SJSA1 (cell line): Measurements from ENCODE around the gene ZMYM2. TPM values are rescaled to one million over a fixed set of nuclear protein-coding genes. Genes with fewer than 3 reads are reported as not detected.

Experiments used
- DNase-seq, 2 experiments: peaks; one replicate each; pipeline ENCODE4 v3.0.0-alpha.2; 2015 to 2020; ENCODE audit warnings: low spot score in 2 of 2, low read depth in 1 of 2
- H3K27ac ChIP-seq: fragments of 250-450 bp; sonication (Bioruptor Pico); 2 replicates; pipeline ENCODE4 v1.5.1; 2020; ENCODE audit warnings: mild to moderate bottlenecking, moderate library complexity
- H3K27me3 ChIP-seq: fragments of 250-450 bp; sonication (Bioruptor Pico); replicated peaks from 2 replicates; pipeline ENCODE4 v1.5.1; 2020; ENCODE audit warnings: mild to moderate bottlenecking, moderate library complexity
- H3K36me3 ChIP-seq: fragments of 250-450 bp; sonication (Bioruptor Pico); 2 replicates; pipeline ENCODE4 v1.5.1; 2020; ENCODE audit warnings: mild to moderate bottlenecking
- H3K4me1 ChIP-seq: fragments of 250-450 bp; sonication (Bioruptor Pico); replicated peaks from 2 replicates; pipeline ENCODE4 v1.6.1; 2021; ENCODE audit warnings: mild to moderate bottlenecking
- H3K4me3 ChIP-seq: fragments of 250-450 bp; sonication (Bioruptor Pico); 2 replicates; pipeline ENCODE4 v1.5.1; 2020; ENCODE audit warnings: mild to moderate bottlenecking
- H3K9me3 ChIP-seq: fragments of 250-450 bp; sonication (Bioruptor Pico); replicated peaks from 2 replicates; pipeline ENCODE4 v1.5.1; 2020; ENCODE audit warnings: mild to moderate bottlenecking
- total RNA-seq: library from RNA; depleted of rRNA; stranded (reverse); fragments of >200 nt; shearing (Covaris generic); gene quantifications from 2 replicates; pipeline ENCODE4 v1.2.3, GENCODE V29; 2014

The ZMYM2 gene
- total RNA-seq, 1 experiment from 2014 or later, result 30.4 TPM

GRCh38 chr13:20118268-20119140 is 160.0 kb downstream of the ZMYM2 start:
- Histone ChIP-seq H3K4me3 (peak overlapping the region; percentile 37), H3K9me3 (no peaks in the 10 kb centered on the region), H3K27me3 (no peaks in the 10 kb centered on the region), H3K4me1 (peaks cover 4% of the 10 kb centered on the region), H3K27ac (no peak overlapping the region), H3K36me3 (no peaks in the 10 kb centered on the region)
- no peak for DNase-seq

GRCh38 chr13:20119960-20120359 is 161.4 kb downstream of the ZMYM2 start:
- Histone ChIP-seq H3K27ac (no peak overlapping the region), H3K4me1 (peaks cover 4% of the 10 kb centered on the region), H3K36me3 (no peaks in the 10 kb centered on the region), H3K27me3 (no peaks in the 10 kb centered on the region), H3K4me3 (no peak overlapping the region), H3K9me3 (no peaks in the 10 kb centered on the region)
- DNase-seq, result no peak

GRCh38 chr13:20121159-20121525 is 162.6 kb downstream of the ZMYM2 start:
- DNase-seq, result no peak
- Histone ChIP-seq H3K4me1 (peaks cover 4% of the 10 kb centered on the region), H3K36me3 (no peaks in the 10 kb centered on the region), H3K27me3 (no peaks in the 10 kb centered on the region), H3K9me3 (no peaks in the 10 kb centered on the region), H3K4me3 (no peak overlapping the region), H3K27ac (no peak overlapping the region)

GRCh38 chr13:20124303-20124702 is 165.8 kb downstream of the ZMYM2 start:
- H3K4me1 ChIP-seq, result peaks cover 12% of the 10 kb centered on the region
- H3K36me3 ChIP-seq, result no peaks in the 10 kb centered on the region
- no peaks in the 10 kb centered on the region for H3K27me3 ChIP-seq
- H3K9me3 ChIP-seq, result no peaks in the 10 kb centered on the region
- no peak for DNase-seq
- no peak overlapping the region for H3K4me3 ChIP-seq
- H3K27ac ChIP-seq, result no peak overlapping the region

- no peaks in the 10 kb centered on the region; the same call in 1 of the 2 replicates for H3K9me3 ChIP-seq
- H3K27me3 ChIP-seq, result no peaks in the 10 kb centered on the region
- peaks cover 12% of the 10 kb centered on the region for H3K4me1 ChIP-seq
- H3K36me3 ChIP-seq, result no peaks in the 10 kb centered on the region
- no peak overlapping the region for H3K4me3 ChIP-seq
- no peak for DNase-seq
- H3K27ac ChIP-seq, result no peak overlapping the region
These were observed 166.7 kb downstream of the ZMYM2 start for GRCh38 chr13:20125129-20125782.

- Histone ChIP-seq H3K36me3 (no peaks in the 10 kb centered on the region), H3K9me3 (no peaks in the 10 kb centered on the region; the same call in 1 of the 2 replicates), H3K27me3 (no peaks in the 10 kb centered on the region), H3K27ac (no peak overlapping the region), H3K4me1 (peaks cover 12% of the 10 kb centered on the region), H3K4me3 (no peak overlapping the region)
- DNase-seq, result no peak
These were observed 167.2 kb downstream of the ZMYM2 start for GRCh38 chr13:20125783-20126165.

- Histone ChIP-seq H3K9me3 (no peaks in the 10 kb centered on the region; the same call in 1 of the 2 replicates), H3K4me3 (no peak overlapping the region), H3K4me1 (peaks cover 12% of the 10 kb centered on the region), H3K27ac (no peak overlapping the region), H3K27me3 (no peaks in the 10 kb centered on the region), H3K36me3 (no peaks in the 10 kb centered on the region)
- no peak for DNase-seq
These were observed 168.2 kb downstream of the ZMYM2 start for GRCh38 chr13:20126541-20127261.

- Histone ChIP-seq H3K27me3 (no peaks in the 10 kb centered on the region), H3K4me1 (peaks cover 12% of the 10 kb centered on the region), H3K27ac (0 out of 2 replicates have a peak overlapping the region, but pooled peaks have one; percentile 48), H3K36me3 (no peaks in the 10 kb centered on the region), H3K4me3 (peak overlapping the region; percentile 43), H3K9me3 (no peaks in the 10 kb centered on the region; the same call in 1 of the 2 replicates)
- DNase-seq, result no peak
These were observed 168.7 kb downstream of the ZMYM2 start for GRCh38 chr13:20127262-20127561.

- peak; percentile 49 to 54 for DNase-seq
- Histone ChIP-seq H3K9me3 (no peaks in the 10 kb centered on the region; the same call in 1 of the 2 replicates), H3K36me3 (no peaks in the 10 kb centered on the region), H3K4me1 (peaks cover 12% of the 10 kb centered on the region), H3K27ac (peak overlapping the region; percentile 48), H3K27me3 (no peaks in the 10 kb centered on the region), H3K4me3 (peak overlapping the region; percentile 43)
These were observed 169.3 kb downstream of the ZMYM2 start for GRCh38 chr13:20127562-20128458.

- Histone ChIP-seq H3K36me3 (no peaks in the 10 kb centered on the region), H3K4me1 (peaks cover 12% of the 10 kb centered on the region), H3K4me3 (peak overlapping the region; percentile 43), H3K27ac (no peak overlapping the region), H3K27me3 (no peaks in the 10 kb centered on the region), H3K9me3 (no peaks in the 10 kb centered on the region; the same call in 1 of the 2 replicates)
- no peak for DNase-seq
These were observed 170.0 kb downstream of the ZMYM2 start for GRCh38 chr13:20128459-20128931.

- H3K27me3 ChIP-seq, result no peaks in the 10 kb centered on the region
- no peak for DNase-seq
- H3K36me3 ChIP-seq, result no peaks in the 10 kb centered on the region
- H3K27ac ChIP-seq, result no peak overlapping the region
- peaks cover 12% of the 10 kb centered on the region for H3K4me1 ChIP-seq
- no peaks in the 10 kb centered on the region; the same call in 1 of the 2 replicates for H3K9me3 ChIP-seq
- H3K4me3 ChIP-seq, result no peak overlapping the region
These were observed 170.5 kb downstream of the ZMYM2 start for GRCh38 chr13:20129076-20129475.

GRCh38 chr13:20130012-20130411 is 171.5 kb downstream of the ZMYM2 start:
- peaks cover 12% of the 10 kb centered on the region for H3K4me1 ChIP-seq
- no peaks in the 10 kb centered on the region for H3K36me3 ChIP-seq
- H3K27ac ChIP-seq, result no peak overlapping the region
- H3K9me3 ChIP-seq, result no peaks in the 10 kb centered on the region; the same call in 1 of the 2 replicates
- no peak overlapping the region for H3K4me3 ChIP-seq
- no peaks in the 10 kb centered on the region for H3K27me3 ChIP-seq
- DNase-seq, result no peak

- H3K9me3 ChIP-seq, result no peaks in the 10 kb centered on the region; the same call in 1 of the 2 replicates
- H3K27me3 ChIP-seq, result no peaks in the 10 kb centered on the region
- H3K4me1 ChIP-seq, result peaks cover 12% of the 10 kb centered on the region
- DNase-seq, result no peak
- H3K27ac ChIP-seq, result no peak overlapping the region
- no peak overlapping the region for H3K4me3 ChIP-seq
- H3K36me3 ChIP-seq, result no peaks in the 10 kb centered on the region
These were observed 172.1 kb downstream of the ZMYM2 start for GRCh38 chr13:20130652-20131051.
